ENCODE results near the gene NECTIN1. TPM values are rescaled to one million over a fixed set of nuclear protein-coding genes. Genes with fewer than 3 reads are reported as not detected.

The NECTIN1 gene
- total RNA-seq, 4 donors from 2014 or later, result 112 to 176 (median 164) TPM

- H3K27ac ChIP-seq, result no peak overlapping the region
Observed at GRCh38 chr11:119737366-119738058, 8.5 kb upstream of the NECTIN1 start.

GRCh38 chr11:119734788-119735187 is 5.8 kb upstream of the NECTIN1 start:
- H3K9me3 ChIP-seq, result no peaks in the 10 kb centered on the region
- no peak overlapping the region for H3K27ac ChIP-seq
- no peaks in the 10 kb centered on the region for H3K36me3 ChIP-seq
- peaks cover 2% of the 10 kb centered on the region for H3K27me3 ChIP-seq
- DNase-seq (ENCODE audit: low spot score in 2 of 2), result no peak
- peaks cover 5% of the 10 kb centered on the region for H3K4me1 ChIP-seq
- 90% methylated on average over 2 of the region's 2 CpGs for WGBS
- H3K4me3 ChIP-seq, result no peak overlapping the region
- TF ChIP-seq POLR2AphosphoS5 (IDR thresholded peaks at IDR 0.05) (no peak), POLR2A (IDR thresholded peaks at IDR 0.05) (no peak), EP300 (IDR thresholded peaks at IDR 0.05) (no peak)
- TF ChIP-seq, protein P1, sequence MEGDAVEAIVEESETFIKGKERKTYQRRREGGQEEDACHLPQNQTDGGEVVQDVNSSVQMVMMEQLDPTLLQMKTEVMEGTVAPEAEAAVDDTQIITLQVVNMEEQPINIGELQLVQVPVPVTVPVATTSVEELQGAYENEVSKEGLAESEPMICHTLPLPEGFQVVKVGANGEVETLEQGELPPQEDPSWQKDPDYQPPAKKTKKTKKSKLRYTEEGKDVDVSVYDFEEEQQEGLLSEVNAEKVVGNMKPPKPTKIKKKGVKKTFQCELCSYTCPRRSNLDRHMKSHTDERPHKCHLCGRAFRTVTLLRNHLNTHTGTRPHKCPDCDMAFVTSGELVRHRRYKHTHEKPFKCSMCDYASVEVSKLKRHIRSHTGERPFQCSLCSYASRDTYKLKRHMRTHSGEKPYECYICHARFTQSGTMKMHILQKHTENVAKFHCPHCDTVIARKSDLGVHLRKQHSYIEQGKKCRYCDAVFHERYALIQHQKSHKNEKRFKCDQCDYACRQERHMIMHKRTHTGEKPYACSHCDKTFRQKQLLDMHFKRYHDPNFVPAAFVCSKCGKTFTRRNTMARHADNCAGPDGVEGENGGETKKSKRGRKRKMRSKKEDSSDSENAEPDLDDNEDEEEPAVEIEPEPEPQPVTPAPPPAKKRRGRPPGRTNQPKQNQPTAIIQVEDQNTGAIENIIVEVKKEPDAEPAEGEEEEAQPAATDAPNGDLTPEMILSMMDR (IDR thresholded peaks at IDR 0.05), result no peak

More at GRCh38 chr11:119737366-119738058, 8.5 kb upstream of the NECTIN1 start:
- Histone ChIP-seq H3K4me1 (peaks cover 23% of the 10 kb centered on the region), H3K9me3 (no peaks in the 10 kb centered on the region), H3K36me3 (no peaks in the 10 kb centered on the region), H3K4me3 (no peak overlapping the region), H3K27me3 (peaks cover 20% of the 10 kb centered on the region)
- no peak for DNase-seq (ENCODE audit: low spot score in 2 of 2)
- WGBS, result 86% methylated on average over 6 of the region's 8 CpGs
- no peak for TF ChIP-seq POLR2A (IDR thresholded peaks at IDR 0.05)

DNA sequence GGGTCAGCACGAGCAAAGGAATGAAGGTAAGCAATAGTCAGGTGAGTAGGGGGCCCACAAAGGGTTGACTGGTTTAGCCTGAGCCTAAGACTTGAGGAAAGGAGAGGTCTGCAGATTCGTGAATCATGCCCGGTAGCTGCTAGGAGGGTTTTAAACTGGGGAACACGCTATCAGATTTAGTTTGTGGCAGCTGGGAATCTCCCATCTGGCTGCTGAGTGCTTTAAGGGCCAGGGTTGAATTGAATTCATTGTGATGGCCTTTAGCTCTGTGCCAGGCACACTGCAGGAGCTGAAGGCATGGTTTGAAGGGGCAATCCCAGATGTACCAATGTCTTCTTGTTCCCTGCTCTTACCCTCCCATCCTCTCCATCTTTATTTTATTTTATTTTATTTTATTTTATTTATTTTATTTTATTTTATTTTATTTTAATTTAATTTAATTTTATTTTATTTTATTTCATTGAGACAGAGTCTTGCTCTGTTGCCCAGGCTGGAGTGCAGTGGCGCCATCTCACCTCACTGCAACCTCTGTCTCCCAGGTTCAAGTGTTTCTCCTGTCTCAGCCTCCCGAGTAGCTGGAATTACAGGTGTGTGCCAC is 1.9 kb upstream of the NECTIN1 start:
- no peak for DNase-seq (ENCODE audit: low spot score in 2 of 2)
- Histone ChIP-seq H3K27ac (no peak overlapping the region), H3K9me3 (no peaks in the 10 kb centered on the region), H3K4me1 (peaks cover 35% of the 10 kb centered on the region), H3K4me3 (no peak overlapping the region), H3K27me3 (no peaks in the 10 kb centered on the region), H3K36me3 (no peaks in the 10 kb centered on the region)
- TF ChIP-seq EP300 (IDR thresholded peaks at IDR 0.05) (no peak), POLR2A (IDR thresholded peaks at IDR 0.05) (no peak), POLR2AphosphoS5 (IDR thresholded peaks at IDR 0.05) (no peak)
- TF ChIP-seq, protein P1 (IDR thresholded peaks at IDR 0.05), result no peak
- 87% methylated on average over 6 of the region's 6 CpGs for WGBS

GRCh38 chr11:119729951-119730613 is 1.1 kb upstream of the NECTIN1 start:
- Histone ChIP-seq H3K27me3 (no peaks in the 10 kb centered on the region), H3K27ac (peak overlapping the region; percentile 91), H3K4me1 (peaks cover 43% of the 10 kb centered on the region), H3K36me3 (no peaks in the 10 kb centered on the region), H3K9me3 (no peaks in the 10 kb centered on the region), H3K4me3 (peak overlapping the region; percentile 94)
- peak in 1 of 2 donors; percentile 87 for DNase-seq (ENCODE audit: low spot score in 2 of 2)
- TF ChIP-seq EP300 (IDR thresholded peaks at IDR 0.05) (no peak), POLR2AphosphoS5 (IDR thresholded peaks at IDR 0.05) (no peak)
- TF ChIP-seq, protein P1 (IDR thresholded peaks at IDR 0.05), result no peak
- 19% methylated on average over 21 of the region's 21 CpGs for WGBS

GRCh38 chr11:119729581-119729927 is 554 bp upstream of the NECTIN1 start:
- Histone ChIP-seq H3K4me3 (peak overlapping the region; percentile 94), H3K27me3 (no peaks in the 10 kb centered on the region), H3K36me3 (no peaks in the 10 kb centered on the region), H3K27ac (peak overlapping the region; percentile 91), H3K9me3 (no peaks in the 10 kb centered on the region), H3K4me1 (peaks cover 48% of the 10 kb centered on the region)
- under 1% methylated on average over 20 of the region's 21 CpGs for WGBS
- DNase-seq (ENCODE audit: low spot score in 2 of 2), result no peak
- TF ChIP-seq POLR2AphosphoS5 (IDR thresholded peaks at IDR 0.05) (no peak), POLR2A (IDR thresholded peaks at IDR 0.05) (no peak)
- TF ChIP-seq, protein P1 (IDR thresholded peaks at IDR 0.05), result no peak
